Trophoblast cell (in vitro differentiated cells and primary cell): ENCODE data around the gene SLC5A5.

Source experiments
- DNase-seq, 2 donors: peaks; one replicate each; pipeline ENCODE4 v3.0.0-alpha.2; 2016
- H2AFZ ChIP-seq: 2 replicates; pipeline ENCODE4 v1.6.1; 2013; ENCODE audit warnings: low read length, moderate library complexity, mild to moderate bottlenecking; ENCODE audit not compliant: insufficient read depth, poor library complexity
- H2AK5ac ChIP-seq: 2 replicates; pipeline ENCODE4 v1.6.1; 2013; ENCODE audit warnings: mild to moderate bottlenecking, low read length
- H2BK120ac ChIP-seq: 2 replicates; pipeline ENCODE4 v1.6.1; 2013; ENCODE audit warnings: low read length, mild to moderate bottlenecking, moderate library complexity; ENCODE audit not compliant: insufficient read depth, poor library complexity
- H2BK12ac ChIP-seq: 2 replicates; pipeline ENCODE4 v1.6.1; 2013; ENCODE audit warnings: mild to moderate bottlenecking, low read length, moderate library complexity
- H2BK5ac ChIP-seq: 2 replicates; pipeline ENCODE4 v1.6.1; 2013; ENCODE audit warnings: low read length, low read depth, moderate library complexity, mild to moderate bottlenecking; ENCODE audit not compliant: poor library complexity
- H3K14ac ChIP-seq: 2 replicates; pipeline ENCODE4 v1.6.1; 2013; ENCODE audit warnings: mild to moderate bottlenecking, low read length
- H3K18ac ChIP-seq: 2 replicates; pipeline ENCODE4 v1.6.1; 2013; ENCODE audit warnings: mild to moderate bottlenecking, low read length
- H3K23ac ChIP-seq: 2 replicates; pipeline ENCODE4 v1.6.1; 2013; ENCODE audit warnings: low read length
- H3K27ac ChIP-seq: 2 replicates; pipeline ENCODE4 v1.5.1; 2013; ENCODE audit warnings: low read depth, mild to moderate bottlenecking, inconsistent platforms, low read length, moderate library complexity
- H3K27me3 ChIP-seq: 2 replicates; pipeline ENCODE4 v1.6.1; 2013; ENCODE audit warnings: inconsistent platforms, mild to moderate bottlenecking, low read length, moderate library complexity; ENCODE audit not compliant: insufficient read depth
- H3K36me3 ChIP-seq, 2 experiments: 1 replicate in 1 of 2; 2 replicates in 1 of 2; pipeline ENCODE4 v1.6.1; 2013; ENCODE audit warnings: low read length in 2 of 2, mild to moderate bottlenecking in 2 of 2, moderate library complexity in 1 of 2; ENCODE audit not compliant: insufficient read depth in 2 of 2, control insufficient read depth in 1 of 2
- H3K4ac ChIP-seq: 2 replicates; pipeline ENCODE4 v1.6.1; 2013; ENCODE audit warnings: low read depth, mild to moderate bottlenecking, low read length, moderate library complexity
- H3K4me1 ChIP-seq, 2 experiments: 1 replicate in 1 of 2; 2 replicates in 1 of 2; pipeline ENCODE4 v1.6.1; 2013; ENCODE audit warnings: low read length in 2 of 2, mild to moderate bottlenecking in 2 of 2, moderate library complexity in 1 of 2; ENCODE audit not compliant: insufficient read depth in 2 of 2, control insufficient read depth in 1 of 2
- H3K4me2 ChIP-seq: 2 replicates; pipeline ENCODE4 v1.6.1; 2013; ENCODE audit warnings: inconsistent platforms, mild to moderate bottlenecking, low read length, moderate library complexity
- H3K4me3 ChIP-seq: 2 replicates; pipeline ENCODE4 v1.5.1; 2013; ENCODE audit warnings: mild to moderate bottlenecking, low read depth, low read length, inconsistent platforms
- H3K79me1 ChIP-seq: one replicate; pipeline ENCODE4 v1.6.1; 2013; ENCODE audit warnings: low read length
- H3K79me2 ChIP-seq: 2 replicates; pipeline ENCODE4 v1.6.1; 2013; ENCODE audit warnings: low read length, mild to moderate bottlenecking; ENCODE audit not compliant: control insufficient read depth, insufficient read depth, poor library complexity
- H3K9ac ChIP-seq: 2 replicates; pipeline ENCODE4 v1.6.1; 2013; ENCODE audit warnings: mild to moderate bottlenecking, low read length
- H3K9me3 ChIP-seq: 2 replicates; pipeline ENCODE4 v1.6.1; 2013; ENCODE audit warnings: low read depth, mild to moderate bottlenecking, control low read depth, inconsistent platforms, low read length; ENCODE audit not compliant: insufficient read depth
- H4K12ac ChIP-seq: 2 replicates; pipeline ENCODE4 v1.6.1; 2013; ENCODE audit warnings: low read depth, mild to moderate bottlenecking, low read length, moderate library complexity
- H4K8ac ChIP-seq: 2 replicates; pipeline ENCODE4 v1.6.1; 2013; ENCODE audit warnings: low read depth, mild to moderate bottlenecking, low read length, moderate library complexity
- H4K91ac ChIP-seq: one replicate; pipeline ENCODE4 v1.6.1; 2013; ENCODE audit warnings: low read depth, mild to moderate bottlenecking, low read length, moderate library complexity
- WGBS: extraction: QIAGEN DNeasy Blood & Tissue Kit; methylation state at CpG from one replicate; pipeline ENCODE4 v1.1.7; 2013; ENCODE audit warnings: missing lambda C conversion rate; ENCODE audit not compliant: insufficient read length, insufficient coverage; ENCODE audit errors: extremely low coverage; 5-methylcytosine and 5-hydroxymethylcytosine counted together

Gene SLC5A5

DNA sequence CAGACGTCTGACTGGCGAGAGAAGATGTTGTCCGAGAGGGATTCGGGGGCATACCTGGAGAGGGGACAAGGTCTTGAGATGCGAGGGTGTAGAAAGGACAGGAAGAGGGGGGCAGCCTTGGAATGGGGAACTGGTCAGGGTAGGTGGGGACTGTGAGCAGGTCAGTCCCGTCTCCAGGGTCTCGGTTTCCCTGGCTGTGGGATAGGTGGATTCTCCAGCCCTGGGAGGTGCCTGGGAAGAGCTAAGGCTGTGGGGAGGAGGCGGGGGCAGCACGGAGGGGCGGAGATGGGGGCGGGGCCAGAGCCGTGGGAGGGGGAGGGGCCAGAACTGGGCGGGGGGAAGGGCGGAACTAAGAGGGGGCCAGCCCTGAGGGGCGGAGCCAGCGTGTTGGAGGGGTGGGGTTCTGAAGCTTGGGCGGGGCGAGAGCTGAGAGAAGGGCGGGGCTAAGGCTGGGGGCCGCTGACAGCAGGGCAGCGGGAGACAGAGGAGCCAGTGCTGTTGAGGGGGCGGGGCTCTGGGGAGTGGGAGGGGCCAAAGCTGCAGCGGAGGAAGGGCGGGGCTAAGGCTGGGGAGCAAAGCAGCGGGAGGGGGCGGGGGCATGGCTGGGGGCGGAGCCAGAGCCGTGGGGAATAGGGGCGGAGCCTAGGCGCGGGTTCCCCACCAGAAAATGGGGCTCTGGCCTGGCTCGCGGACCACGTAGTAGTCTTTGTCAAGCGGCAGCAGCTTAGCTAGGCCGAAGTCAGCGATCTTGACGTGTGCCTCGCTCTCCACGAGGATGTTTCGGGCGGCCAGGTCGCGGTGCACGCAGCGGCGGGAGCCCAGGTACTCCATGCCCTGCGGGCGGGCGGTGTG is 41.0 kb upstream of the SLC5A5 start:
- Histone ChIP-seq H4K8ac (peak overlapping the region; percentile 41), H2BK5ac (no peak overlapping the region), H4K91ac (peak overlapping the region; percentile 65), H2AK5ac (no peak overlapping the region), H3K14ac (peak overlapping the region; percentile 21), H3K79me2 (no peaks in the 10 kb centered on the region), H3K18ac (no peak overlapping the region), H4K12ac (no peak overlapping the region), H3K36me3 (no peaks in the 10 kb centered on the region), H3K79me1 (peaks cover 2% of the 10 kb centered on the region), H3K4me2 (peak overlapping the region; percentile 59), H3K27ac (no peak overlapping the region), H3K9ac (no peak overlapping the region), H3K4ac (no peak overlapping the region), H3K27me3 (no peaks in the 10 kb centered on the region), H3K9me3 (no peaks in the 10 kb centered on the region), H3K4me1 (peaks cover 2 to 6% of the 10 kb centered on the region in 2 experiments), H2AFZ (peak overlapping the region; percentile 75), H3K4me3 (no peak overlapping the region), H2BK12ac (no peak overlapping the region), H2BK120ac (peak overlapping the region; percentile 3), H3K23ac (no peak overlapping the region)
- WGBS = no CpG with 5 or more reads among the region's 50 CpGs
- DNase-seq = peak; percentile 86 to 88

DNA sequence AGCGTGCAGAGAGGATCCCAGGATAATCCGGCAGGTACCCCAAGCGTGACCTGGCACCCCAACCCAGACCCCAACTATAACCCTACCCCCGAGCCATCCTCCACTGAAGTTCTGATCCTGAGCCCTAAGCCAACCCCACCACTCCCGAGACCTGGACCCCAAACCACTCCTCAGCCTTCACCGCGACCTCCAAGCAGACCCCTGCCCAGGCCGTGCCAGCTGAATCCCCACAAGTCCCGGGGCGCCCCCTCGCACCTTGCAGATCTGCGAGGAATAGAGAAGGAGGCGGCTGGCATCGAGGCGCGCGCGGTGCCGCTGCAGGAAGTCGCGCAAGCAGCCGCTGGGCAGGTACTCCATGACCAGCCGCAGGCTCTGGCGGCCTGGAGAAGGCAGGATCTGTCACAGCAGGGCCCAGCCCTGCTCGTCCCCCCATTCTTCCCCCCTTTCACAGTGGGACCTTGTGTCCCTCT is 40.3 kb upstream of the SLC5A5 start:
- Histone ChIP-seq H3K4me2 (no peak overlapping the region), H3K9me3 (no peaks in the 10 kb centered on the region), H2BK120ac (no peak overlapping the region), H3K4me3 (no peak overlapping the region), H2AFZ (no peak overlapping the region), H3K23ac (no peak overlapping the region), H3K4me1 (peaks cover 2 to 6% of the 10 kb centered on the region in 2 experiments), H2BK5ac (no peak overlapping the region), H2BK12ac (no peak overlapping the region), H3K27me3 (no peaks in the 10 kb centered on the region), H4K91ac (no peak overlapping the region), H3K18ac (no peak overlapping the region), H3K36me3 (no peaks in the 10 kb centered on the region), H4K8ac (no peak overlapping the region), H3K9ac (no peak overlapping the region), H2AK5ac (no peak overlapping the region), H3K27ac (no peak overlapping the region), H3K14ac (no peak overlapping the region), H3K79me1 (peaks cover 2% of the 10 kb centered on the region), H3K4ac (no peak overlapping the region), H3K79me2 (no peaks in the 10 kb centered on the region), H4K12ac (no peak overlapping the region)
- no CpG with 5 or more reads among the region's 25 CpGs for WGBS
- DNase-seq = no peak

DNA sequence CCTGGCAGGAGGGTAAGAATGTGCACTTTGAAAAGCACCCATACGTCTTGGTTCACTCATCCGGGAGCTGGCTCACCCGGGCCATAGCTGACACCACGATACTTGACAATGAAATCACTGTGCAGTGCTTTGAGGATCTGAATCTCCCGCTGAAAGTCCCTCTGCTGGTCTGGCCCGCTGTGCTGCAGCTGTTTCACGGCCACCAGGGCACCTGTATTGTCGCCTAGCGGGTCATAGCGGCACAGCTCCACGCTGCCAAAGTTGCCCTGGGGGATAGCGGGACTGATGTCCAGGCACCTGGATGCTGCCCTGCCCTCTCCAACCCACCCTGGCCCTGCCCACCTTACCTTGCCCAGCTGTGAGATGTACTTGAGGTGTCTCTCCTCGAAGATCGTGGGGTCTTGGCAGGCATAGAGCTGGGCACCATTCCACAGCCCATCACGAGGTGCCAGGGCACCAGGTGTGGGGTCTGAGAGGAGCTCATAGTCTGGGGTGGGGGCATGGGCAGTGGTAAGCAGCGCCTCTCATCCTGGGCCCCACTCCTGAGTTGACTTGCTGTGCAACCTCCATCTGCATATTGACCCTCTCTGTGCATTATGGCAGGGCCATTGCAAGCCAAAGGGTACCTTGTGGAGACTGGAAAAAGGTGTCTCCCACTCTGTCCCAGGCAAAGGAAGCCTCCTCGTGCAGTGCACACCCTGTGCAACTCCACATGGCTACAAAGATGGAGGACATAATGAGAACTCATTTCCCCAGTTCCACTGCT is 39.1 kb upstream of the SLC5A5 start:
- no CpG with 5 or more reads among the region's 17 CpGs for WGBS
- Histone ChIP-seq H3K4me2 (no peak overlapping the region), H2BK120ac (no peak overlapping the region), H3K14ac (no peak overlapping the region), H3K79me1 (peaks cover 2% of the 10 kb centered on the region), H3K4me3 (no peak overlapping the region), H3K27me3 (no peaks in the 10 kb centered on the region), H3K79me2 (no peaks in the 10 kb centered on the region), H3K9ac (no peak overlapping the region), H3K4ac (no peak overlapping the region), H2AFZ (no peak overlapping the region), H3K9me3 (no peaks in the 10 kb centered on the region), H4K12ac (no peak overlapping the region), H3K18ac (no peak overlapping the region), H4K91ac (no peak overlapping the region), H4K8ac (no peak overlapping the region), H3K36me3 (no peaks in the 10 kb centered on the region), H3K23ac (no peak overlapping the region), H2AK5ac (no peak overlapping the region), H2BK12ac (no peak overlapping the region), H3K4me1 (peaks cover 2 to 6% of the 10 kb centered on the region in 2 experiments), H2BK5ac (no peak overlapping the region), H3K27ac (no peak overlapping the region)
- peak in 1 of 2 donors; percentile 51 for DNase-seq

DNA sequence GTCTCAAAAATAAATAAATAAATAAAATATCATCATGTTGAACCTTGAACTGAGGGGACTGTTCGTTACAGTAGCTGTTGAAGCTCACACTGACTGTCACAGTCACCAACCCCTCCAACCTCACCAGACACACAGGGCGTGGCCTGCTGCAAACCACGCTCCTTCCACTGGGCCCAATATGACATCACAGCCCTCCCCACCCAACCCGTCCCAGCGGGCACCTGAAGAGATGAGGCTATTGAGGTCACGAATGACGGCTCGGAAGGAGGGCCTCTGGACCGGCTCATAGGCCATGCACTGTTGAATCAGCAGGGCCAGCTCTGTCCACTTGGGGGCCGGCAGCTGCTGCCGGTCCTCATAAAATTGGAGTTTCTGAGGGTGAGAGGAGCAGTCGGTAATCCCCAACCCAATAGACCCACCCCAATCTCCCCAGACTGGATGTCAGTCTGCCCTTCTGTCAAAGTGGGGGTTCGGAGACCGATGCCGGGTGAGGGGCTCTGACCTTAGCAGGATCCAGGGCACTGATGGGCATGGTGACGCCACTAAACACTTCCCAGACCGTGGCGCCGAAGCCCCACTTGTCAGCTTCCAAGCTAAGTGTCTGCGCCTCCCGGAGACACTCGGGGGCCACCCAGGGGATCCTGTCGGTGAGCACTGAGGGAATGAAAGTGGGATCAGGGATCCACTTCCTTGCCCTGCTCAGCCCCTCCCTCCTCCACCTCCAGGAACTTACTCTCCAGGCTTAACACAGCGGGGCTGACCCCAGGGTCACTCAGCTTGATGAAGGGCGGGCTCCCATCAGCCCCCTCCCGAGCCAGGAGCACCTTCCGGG is 37.2 kb upstream of the SLC5A5 start:
- Histone ChIP-seq H3K27me3 (no peaks in the 10 kb centered on the region), H2BK120ac (no peak overlapping the region), H3K18ac (no peak overlapping the region), H4K91ac (no peak overlapping the region), H2AFZ (no peak overlapping the region), H3K4me2 (no peak overlapping the region), H3K4ac (no peak overlapping the region), H4K12ac (no peak overlapping the region), H3K9me3 (no peaks in the 10 kb centered on the region), H2BK12ac (no peak overlapping the region), H3K14ac (no peak overlapping the region), H3K79me2 (no peaks in the 10 kb centered on the region), H3K9ac (no peak overlapping the region), H2AK5ac (no peak overlapping the region), H3K36me3 (no peaks in the 10 kb centered on the region), H3K79me1 (peaks cover 2% of the 10 kb centered on the region), H3K23ac (no peak overlapping the region), H4K8ac (no peak overlapping the region), H3K4me3 (no peak overlapping the region), H3K27ac (no peak overlapping the region), H3K4me1 (peaks cover 2 to 6% of the 10 kb centered on the region in 2 experiments), H2BK5ac (no peak overlapping the region)
- WGBS = no CpG with 5 or more reads among the region's 27 CpGs
- no peak for DNase-seq
